AG09309 (cell line): ENCODE data around the gene MYCBP2.

Source experiments
- DNase-seq: peaks from one replicate; pipeline ENCODE4 v3.0.0-alpha.2; 2010; ENCODE audit warnings: low read depth
- H3K4me3 ChIP-seq: 2 replicates; pipeline ENCODE4 v1.5.1; 2011; ENCODE audit warnings: mild to moderate bottlenecking, low read depth, low read length, moderate library complexity; ENCODE audit not compliant: control insufficient read depth
- TF ChIP-seq, protein P1 (sequence below): IDR thresholded peaks from 2 replicates; pipeline ENCODE4 v1.5.1; 2011; ENCODE audit warnings: mild to moderate bottlenecking, low read depth, low read length, inconsistent platforms; ENCODE audit not compliant: insufficient read depth, control insufficient read depth; ENCODE audit errors: missing control alignments

The MYCBP2 gene

DNA sequence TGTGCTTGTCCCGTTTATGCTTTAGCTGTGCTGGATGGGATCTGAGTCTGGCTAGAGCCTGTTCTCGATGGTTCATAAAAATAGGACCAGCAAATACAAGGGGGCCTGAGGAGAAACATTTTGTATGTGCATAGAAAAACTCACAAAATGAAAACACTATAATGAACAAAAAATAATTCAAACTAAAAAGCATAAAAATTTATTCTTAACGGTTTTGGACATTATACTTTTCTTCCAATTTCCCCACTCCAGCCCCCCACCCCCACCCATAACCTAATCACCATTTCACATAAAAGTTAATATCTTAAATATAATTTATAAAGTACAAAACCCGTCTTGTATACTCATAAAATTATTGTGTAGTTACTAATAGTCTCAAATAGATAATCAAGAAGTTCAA, 93.7 kb downstream of the MYCBP2 start:
- DNase-seq: no peak
- no peak overlapping the region for H3K4me3 ChIP-seq
- TF ChIP-seq, protein P1, sequence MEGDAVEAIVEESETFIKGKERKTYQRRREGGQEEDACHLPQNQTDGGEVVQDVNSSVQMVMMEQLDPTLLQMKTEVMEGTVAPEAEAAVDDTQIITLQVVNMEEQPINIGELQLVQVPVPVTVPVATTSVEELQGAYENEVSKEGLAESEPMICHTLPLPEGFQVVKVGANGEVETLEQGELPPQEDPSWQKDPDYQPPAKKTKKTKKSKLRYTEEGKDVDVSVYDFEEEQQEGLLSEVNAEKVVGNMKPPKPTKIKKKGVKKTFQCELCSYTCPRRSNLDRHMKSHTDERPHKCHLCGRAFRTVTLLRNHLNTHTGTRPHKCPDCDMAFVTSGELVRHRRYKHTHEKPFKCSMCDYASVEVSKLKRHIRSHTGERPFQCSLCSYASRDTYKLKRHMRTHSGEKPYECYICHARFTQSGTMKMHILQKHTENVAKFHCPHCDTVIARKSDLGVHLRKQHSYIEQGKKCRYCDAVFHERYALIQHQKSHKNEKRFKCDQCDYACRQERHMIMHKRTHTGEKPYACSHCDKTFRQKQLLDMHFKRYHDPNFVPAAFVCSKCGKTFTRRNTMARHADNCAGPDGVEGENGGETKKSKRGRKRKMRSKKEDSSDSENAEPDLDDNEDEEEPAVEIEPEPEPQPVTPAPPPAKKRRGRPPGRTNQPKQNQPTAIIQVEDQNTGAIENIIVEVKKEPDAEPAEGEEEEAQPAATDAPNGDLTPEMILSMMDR: no peak

DNA sequence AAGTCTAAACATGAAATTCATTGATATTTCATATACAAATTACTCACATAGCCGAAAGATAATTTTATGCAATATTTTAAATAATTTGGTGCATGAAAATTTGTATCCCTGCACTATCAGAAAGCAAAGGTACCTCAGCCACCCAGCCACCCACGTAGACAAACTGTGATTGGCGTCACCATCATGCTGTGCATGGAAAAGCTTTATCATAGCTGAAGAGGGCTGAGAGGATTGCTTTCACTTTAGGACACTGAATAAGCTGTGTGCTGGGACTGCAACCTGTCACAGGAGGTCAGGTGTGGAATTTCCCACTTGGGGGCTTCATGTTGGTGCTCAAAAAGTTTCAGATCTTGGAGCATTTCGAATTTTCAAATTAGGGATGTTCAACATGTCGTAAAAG, 96.3 kb downstream of the MYCBP2 start:
- TF ChIP-seq, protein P1: no peak
- DNase-seq: no peak
- H3K4me3 ChIP-seq: no peak overlapping the region

DNA sequence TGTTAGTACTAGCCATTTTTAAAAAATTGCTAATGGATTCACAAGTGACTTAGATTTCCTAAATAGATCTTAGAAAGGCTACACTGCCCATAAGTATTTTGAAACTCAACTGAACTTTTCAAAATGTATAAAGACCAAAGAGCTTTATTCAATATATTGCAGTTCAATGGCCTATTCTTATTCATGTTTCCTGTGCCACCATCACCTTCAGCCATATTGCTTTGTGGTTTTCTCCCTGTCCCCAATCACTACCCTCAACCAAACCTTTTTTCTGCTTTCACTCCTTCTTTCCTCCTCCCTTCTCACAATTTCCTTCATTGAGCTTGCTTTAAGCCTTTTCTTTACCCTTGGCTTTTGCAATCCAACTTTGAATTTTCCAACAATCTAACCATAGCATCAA, 100.9 kb downstream of the MYCBP2 start:
- H3K4me3 ChIP-seq: no peak overlapping the region
- no peak for DNase-seq
- TF ChIP-seq, protein P1: no peak

DNA sequence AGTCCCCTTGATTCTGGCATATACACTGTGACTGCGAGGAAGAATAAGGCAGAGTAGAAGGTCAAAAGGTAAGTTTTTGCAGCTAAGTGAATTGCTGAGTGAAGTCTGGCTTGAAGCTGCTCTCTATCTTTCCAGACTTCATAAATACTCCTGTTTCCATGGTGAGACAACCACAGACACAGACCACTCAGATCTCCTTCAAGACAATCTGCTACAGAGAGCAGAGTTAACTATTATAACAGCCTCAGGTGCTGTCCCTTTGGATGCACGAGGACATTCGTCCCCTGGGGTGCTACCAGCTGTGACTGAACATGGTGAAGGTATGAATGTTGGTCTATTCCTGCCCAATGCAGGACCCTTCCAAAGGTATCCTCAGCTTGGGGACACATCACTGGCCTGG, 104.0 kb downstream of the MYCBP2 start:
- no peak overlapping the region for H3K4me3 ChIP-seq
- no peak for DNase-seq
- TF ChIP-seq, protein P1: no peak

DNA sequence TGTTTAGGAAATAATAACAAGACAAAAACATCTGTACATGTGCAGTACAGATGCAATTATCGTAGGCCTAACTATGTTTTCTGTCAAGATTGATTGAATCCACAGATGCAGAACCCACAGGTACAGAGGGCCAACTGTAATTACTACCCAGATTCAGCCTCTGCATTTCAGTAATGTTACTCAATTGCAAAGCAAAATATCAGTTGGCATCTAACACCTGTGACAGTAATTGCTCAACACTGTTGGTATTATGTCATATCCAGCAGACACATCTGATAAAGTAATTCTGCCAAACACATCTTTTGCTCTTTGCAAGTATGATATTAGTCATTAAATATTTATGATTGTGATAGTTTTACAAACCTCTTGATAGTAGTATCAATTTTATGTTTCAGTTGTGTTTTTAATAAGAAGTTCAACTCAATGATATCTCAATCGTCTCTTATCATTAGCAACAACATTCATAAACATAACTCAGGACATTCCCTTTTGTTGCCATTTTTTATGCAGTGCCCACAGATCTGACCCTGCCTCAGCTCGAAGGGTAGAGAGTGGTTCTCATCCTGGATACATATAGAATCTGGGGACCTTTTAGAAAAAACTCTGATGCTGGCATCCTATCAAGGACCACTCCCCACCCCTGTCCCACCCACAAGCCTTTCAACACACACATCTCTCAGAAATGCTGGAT, 104.7 kb downstream of the MYCBP2 start:
- H3K4me3 ChIP-seq: no peak overlapping the region
- DNase-seq: no peak
- TF ChIP-seq, protein P1: no peak

DNA sequence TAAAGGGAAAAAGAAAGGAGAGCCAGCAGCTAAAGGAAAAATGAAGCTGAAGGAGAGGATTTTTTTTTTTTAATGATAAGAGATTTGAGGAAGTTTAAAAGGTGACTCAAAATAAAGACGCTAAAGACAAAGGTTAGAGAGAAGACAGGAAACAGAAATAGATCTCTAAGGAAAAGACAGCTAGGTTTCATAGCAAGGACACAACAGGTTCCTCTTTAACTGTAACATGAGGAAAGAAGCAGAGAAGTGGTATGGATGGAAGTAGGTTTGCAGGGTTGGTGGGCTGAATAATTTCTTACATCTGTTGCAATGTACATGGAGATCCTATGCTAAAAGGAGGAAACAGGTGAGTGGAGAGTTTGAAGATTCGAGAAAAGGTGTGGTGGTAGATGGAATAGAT, 107.5 kb downstream of the MYCBP2 start:
- TF ChIP-seq, protein P1: no peak
- no peak overlapping the region for H3K4me3 ChIP-seq
- DNase-seq: no peak
